A549 (cell line): ENCODE data around the gene AKAP17A. TPM values are rescaled to one million over a fixed set of nuclear protein-coding genes. Genes with fewer than 3 reads are reported as not detected.

Source experiments
- ATAC-seq, 2 experiments: fragments of 200-7000 bp in 1 of 2; fragments of >200 bp in 1 of 2; cut with Nextera tagmentation in 1 of 2; cut with Tn5 transposase in 1 of 2; 3 replicates each; pipeline versions ENCODE4 v1.8.0 to v1.9.1; 2018 to 2020; ENCODE audit warnings: mild to moderate bottlenecking in 1 of 2, moderate library complexity in 1 of 2
- CTCF ChIA-PET: fragments of 300-600 bp; sonication (Branson Sonifier 250); formaldehyde crosslinking; extraction: SDS; loops from one replicate; lab custom pipeline; 2021; ENCODE audit warnings: antibody characterized with exemption, inconsistent platforms; lab: Yijun Ruan, JAX
- POLR2A ChIA-PET: fragments of 350-600 bp; formaldehyde crosslinking; extraction: SDS; loops from one replicate; lab custom pipeline; 2021; ENCODE audit warnings: antibody characterized with exemption, inconsistent platforms; lab: Yijun Ruan, JAX
- DNase-seq, 2 experiments: peaks; one replicate each; pipeline versions ENCODE4 v3.0.0 to v3.0.0-alpha.2; 2011 to 2016; ENCODE audit warnings: low read depth in 1 of 2, low spot score in 1 of 2
- FAIRE-seq: peaks from 2 replicates; lab custom pipeline; 2011; peaks lifted over from hg19 to GRCh38; lab: Jason Lieb, UNC
- H3K27ac ChIP-seq, 2 experiments: fragments of >200 bp; sonication (Bioruptor Twin); formaldehyde crosslinking; 3 replicates each; pipeline ENCODE4 v1.5.1; 2016 to 2017
- H3K4me1 ChIP-seq: fragments of >200 bp; sonication (Bioruptor Twin); formaldehyde crosslinking; 3 replicates; pipeline ENCODE4 v1.6.1; 2016
- H3K4me2 ChIP-seq: fragments of >200 bp; sonication (Bioruptor Twin); formaldehyde crosslinking; 3 replicates; pipeline ENCODE4 v1.6.1; 2016
- H3K4me3 ChIP-seq: fragments of >200 bp; sonication (Bioruptor Twin); formaldehyde crosslinking; 3 replicates; pipeline ENCODE4 v1.5.1; 2016
- H3K9me3 ChIP-seq: fragments of >200 bp; sonication (Bioruptor Twin); formaldehyde crosslinking; 3 replicates; pipeline ENCODE4 v1.6.1; 2016
- CEBPB ChIP-seq, 2 experiments: fragments of >200 bp in 1 of 2; sonication (Bioruptor Twin) in 1 of 2; formaldehyde crosslinking in 1 of 2; IDR thresholded peaks; 2 replicates each; pipeline ENCODE4 v1.6.1; 2012 to 2016
- FOSL2 ChIP-seq, 2 experiments: fragments of 450-650 bp in 1 of 2; fragments of >200 bp in 1 of 2; sonication (Bioruptor Twin) in 1 of 2; formaldehyde crosslinking; IDR thresholded peaks; 2 replicates each; pipeline versions ENCODE4 v1.5.0 to v1.6.1; 2016 to 2020; ENCODE audit warnings: mild to moderate bottlenecking in 1 of 2, moderate library complexity in 1 of 2
- HOXA7 ChIP-seq: fragments of 250-450 bp; sonication (Bioruptor Pico); IDR thresholded peaks from 2 replicates; pipeline ENCODE4 v1.5.0; 2020; ENCODE audit warnings: mild to moderate bottlenecking, moderate library complexity
- JUN ChIP-seq, 2 experiments: fragments of >200 bp; sonication (Bioruptor Twin); formaldehyde crosslinking; IDR thresholded peaks; 2 replicates in 1 of 2; 3 replicates in 1 of 2; pipeline ENCODE4 v1.6.1; 2016 to 2017
- MYC ChIP-seq: IDR thresholded peaks from 2 replicates; pipeline ENCODE4 v1.6.1; 2012; ENCODE audit warnings: mild to moderate bottlenecking, inconsistent platforms, low read length, improper control_type of control experiment, borderline replicate concordance
- NFE2L2 ChIP-seq: fragments of 150-350 bp; conservative IDR thresholded peaks from 2 replicates; pipeline ENCODE4 v1.6.1; 2014; ENCODE audit warnings: low read length
- POLR2AphosphoS2 ChIP-seq: conservative IDR thresholded peaks from 2 replicates; pipeline ENCODE4 v1.6.1; 2012; ENCODE audit warnings: low read length, improper control_type of control experiment, inconsistent platforms
- RAD21 ChIP-seq, 2 experiments: fragments of >200 bp in 1 of 2; sonication (Bioruptor Twin) in 1 of 2; formaldehyde crosslinking in 1 of 2; IDR thresholded peaks in 1 of 2; conservative IDR thresholded peaks in 1 of 2; 2 replicates in 1 of 2; 3 replicates in 1 of 2; pipeline ENCODE4 v1.6.1; 2012 to 2018; ENCODE audit warnings: inconsistent platforms in 1 of 2
- RARB ChIP-seq: fragments of 250-450 bp; sonication (Bioruptor Pico); IDR thresholded peaks from 2 replicates; pipeline ENCODE4 v1.8.0; 2021; ENCODE audit warnings: mild to moderate bottlenecking, moderate library complexity
- SMC3 ChIP-seq: fragments of >200 bp; sonication (Bioruptor Twin); formaldehyde crosslinking; IDR thresholded peaks from 3 replicates; pipeline ENCODE4 v1.6.1; 2018; ENCODE audit warnings: inconsistent platforms
- ZC3H11A ChIP-seq: fragments of 450-650 bp; IDR thresholded peaks from 2 replicates; pipeline ENCODE4 v1.6.1; 2014; ENCODE audit warnings: antibody characterized with exemption, mild to moderate bottlenecking
- ZSCAN20 ChIP-seq: fragments of 250-450 bp; sonication (Bioruptor Pico); IDR thresholded peaks from 2 replicates; pipeline ENCODE4 v1.8.0; 2022; ENCODE audit warnings: mild to moderate bottlenecking, moderate library complexity
- WGBS: methylation state at CpG from one replicate; pipeline ENCODE4 v1.1.6; 2017; ENCODE audit errors: missing lambda C conversion rate; 5-methylcytosine and 5-hydroxymethylcytosine counted together
- polyA plus RNA-seq, 4 experiments: library from polyadenylated mRNA; depleted of rRNA in 3 of 4; stranded (reverse); fragments of >200 nt; fragmentation: RNase III in 1 of 4; extraction: RNeasy Plus Mini Kit Qiagen cat#74134 plus additional on column Dnase treatment in 1 of 4; gene quantifications; 2 replicates in 3 of 4; 3 replicates in 1 of 4; pipeline ENCODE4 v1.2.3, GENCODE V29; 2011 to 2017
- TF ChIP-seq, protein P1 (sequence below): IDR thresholded peaks from 2 replicates; pipeline ENCODE4 v1.6.1; 2012
- TF ChIP-seq, protein P2 (sequence below): fragments of >200 bp; sonication (Bioruptor Twin); formaldehyde crosslinking; IDR thresholded peaks from 3 replicates; pipeline ENCODE4 v1.5.1; 2016
- TF ChIP-seq, protein P3 (sequence below): fragments of >200 bp; sonication (Bioruptor Twin); formaldehyde crosslinking; IDR thresholded peaks from 3 replicates; pipeline ENCODE4 v1.6.1; 2016

Gene AKAP17A
- polyA plus RNA-seq, 2 of the 4 experiments (the other 2 are of a cell fraction) = 24.9 to 32.9 TPM

DNA sequence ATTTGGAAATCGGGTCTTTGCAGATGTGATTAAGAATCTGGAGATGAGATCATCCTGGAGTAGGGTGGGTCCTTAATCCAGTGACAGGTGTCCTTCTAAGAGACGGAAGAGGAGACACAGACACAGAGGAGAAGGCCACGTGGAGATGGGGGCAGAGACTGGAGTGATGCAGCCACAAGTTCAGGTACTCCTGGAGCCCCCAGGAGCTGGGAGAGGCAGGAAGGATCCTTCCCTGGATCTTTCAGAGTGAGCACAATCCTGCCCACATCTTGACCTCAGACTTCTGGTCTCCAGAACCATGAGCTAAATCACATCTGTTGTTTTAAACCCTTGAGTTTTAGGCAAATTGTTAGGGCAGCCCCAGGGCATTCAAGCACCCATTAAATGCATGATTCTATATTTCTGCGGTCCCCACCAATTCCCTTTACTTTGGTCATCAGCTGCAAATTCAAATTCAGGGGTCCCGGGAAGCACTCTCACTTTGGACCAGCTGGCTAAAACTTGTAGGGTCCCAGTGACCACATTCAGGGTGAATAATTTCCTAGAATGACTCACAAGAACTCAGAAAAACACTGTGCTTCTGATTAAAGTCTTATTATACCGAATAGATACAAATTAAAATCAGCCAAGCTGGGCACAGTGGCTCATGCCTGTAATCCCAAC is 12.8 kb upstream of the AKAP17A start:
- POLR2A ChIA-PET = no interaction called here
- TF ChIP-seq MYC (no peak), RARB (CRISPR knock-in tag) (no peak), CEBPB (IDR thresholded peaks at IDR 0.05) (no peak), ZC3H11A (no peak), RAD21 (conservative IDR thresholded peaks at IDR 0.05 in 1 of 2, IDR thresholded peaks at IDR 0.05 in 1 of 2) (no peak), NFE2L2 (no peak), HOXA7 (CRISPR knock-in tag) (no peak)
- Histone ChIP-seq H3K4me2 (no peak overlapping the region), H3K9me3 (no peaks in the 10 kb centered on the region), H3K4me3 (no peak overlapping the region), H3K27ac (no peak overlapping the region), H3K4me1 (peaks cover 9% of the 10 kb centered on the region; the same call in 2 of the 3 replicates)
- FAIRE-seq = no peak
- DNase-seq = no peak
- CTCF ChIA-PET = no interaction called here
- peak; percentile 34 to 44; a peak in 3 of 6 replicates for ATAC-seq
- 24% methylated on average over 6 of the region's 6 CpGs for WGBS

DNA sequence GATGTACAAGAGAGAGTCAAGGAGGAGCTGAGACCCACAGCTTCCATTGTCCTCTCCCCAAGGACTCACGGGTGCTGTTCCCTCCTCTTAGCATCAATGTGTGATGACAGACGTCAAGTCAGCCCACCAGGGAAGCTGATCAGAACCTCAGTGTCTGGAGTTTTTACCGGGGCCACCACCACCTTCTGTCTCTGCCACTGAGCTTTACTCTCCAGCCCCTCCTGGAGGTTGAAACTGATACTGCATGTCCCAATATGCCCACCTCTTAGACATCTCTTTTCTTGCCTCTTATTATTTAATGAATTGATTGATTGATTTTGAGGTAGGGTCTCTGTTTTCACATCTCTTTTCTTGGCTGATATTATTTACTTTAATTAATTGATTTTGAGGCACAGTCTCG is 10.3 kb upstream of the AKAP17A start:
- Histone ChIP-seq H3K27ac (no peak overlapping the region), H3K4me3 (no peak overlapping the region), H3K4me2 (no peak overlapping the region), H3K4me1 (peaks cover 9% of the 10 kb centered on the region; the same call in 2 of the 3 replicates), H3K9me3 (no peaks in the 10 kb centered on the region)
- ATAC-seq = peak; percentile 79 to 82
- peak; percentile 71 to 84 for DNase-seq
- 3% methylated on average over 4 of the region's 4 CpGs for WGBS
- TF ChIP-seq, protein P1, sequence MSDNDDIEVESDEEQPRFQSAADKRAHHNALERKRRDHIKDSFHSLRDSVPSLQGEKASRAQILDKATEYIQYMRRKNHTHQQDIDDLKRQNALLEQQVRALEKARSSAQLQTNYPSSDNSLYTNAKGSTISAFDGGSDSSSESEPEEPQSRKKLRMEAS = no peak
- no peak for TF ChIP-seq ZSCAN20
- TF ChIP-seq SMC3 = peak; percentile 67
- TF ChIP-seq POLR2AphosphoS2 = no peak
- TF ChIP-seq, protein P2, sequence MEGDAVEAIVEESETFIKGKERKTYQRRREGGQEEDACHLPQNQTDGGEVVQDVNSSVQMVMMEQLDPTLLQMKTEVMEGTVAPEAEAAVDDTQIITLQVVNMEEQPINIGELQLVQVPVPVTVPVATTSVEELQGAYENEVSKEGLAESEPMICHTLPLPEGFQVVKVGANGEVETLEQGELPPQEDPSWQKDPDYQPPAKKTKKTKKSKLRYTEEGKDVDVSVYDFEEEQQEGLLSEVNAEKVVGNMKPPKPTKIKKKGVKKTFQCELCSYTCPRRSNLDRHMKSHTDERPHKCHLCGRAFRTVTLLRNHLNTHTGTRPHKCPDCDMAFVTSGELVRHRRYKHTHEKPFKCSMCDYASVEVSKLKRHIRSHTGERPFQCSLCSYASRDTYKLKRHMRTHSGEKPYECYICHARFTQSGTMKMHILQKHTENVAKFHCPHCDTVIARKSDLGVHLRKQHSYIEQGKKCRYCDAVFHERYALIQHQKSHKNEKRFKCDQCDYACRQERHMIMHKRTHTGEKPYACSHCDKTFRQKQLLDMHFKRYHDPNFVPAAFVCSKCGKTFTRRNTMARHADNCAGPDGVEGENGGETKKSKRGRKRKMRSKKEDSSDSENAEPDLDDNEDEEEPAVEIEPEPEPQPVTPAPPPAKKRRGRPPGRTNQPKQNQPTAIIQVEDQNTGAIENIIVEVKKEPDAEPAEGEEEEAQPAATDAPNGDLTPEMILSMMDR = peak; percentile 64
- TF ChIP-seq, protein P3, sequence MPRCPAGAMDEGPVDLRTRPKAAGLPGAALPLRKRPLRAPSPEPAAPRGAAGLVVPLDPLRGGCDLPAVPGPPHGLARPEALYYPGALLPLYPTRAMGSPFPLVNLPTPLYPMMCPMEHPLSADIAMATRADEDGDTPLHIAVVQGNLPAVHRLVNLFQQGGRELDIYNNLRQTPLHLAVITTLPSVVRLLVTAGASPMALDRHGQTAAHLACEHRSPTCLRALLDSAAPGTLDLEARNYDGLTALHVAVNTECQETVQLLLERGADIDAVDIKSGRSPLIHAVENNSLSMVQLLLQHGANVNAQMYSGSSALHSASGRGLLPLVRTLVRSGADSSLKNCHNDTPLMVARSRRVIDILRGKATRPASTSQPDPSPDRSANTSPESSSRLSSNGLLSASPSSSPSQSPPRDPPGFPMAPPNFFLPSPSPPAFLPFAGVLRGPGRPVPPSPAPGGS = no peak
- no peak for TF ChIP-seq JUN (IDR thresholded peaks at IDR 0.05)
- TF ChIP-seq RAD21 (conservative IDR thresholded peaks at IDR 0.05 in 1 of 2, IDR thresholded peaks at IDR 0.05 in 1 of 2) = peak; percentile 56 to 64
- FAIRE-seq = no peak
- ChIA-PET POLR2A (no interaction called here), CTCF (no interaction called here)

GRCh38 chrX:1582686-1583437 is 8.5 kb upstream of the AKAP17A start:
- FAIRE-seq = no peak
- Histone ChIP-seq H3K4me2 (peak overlapping the region; percentile 81), H3K4me3 (peak overlapping the region; percentile 30)

More at GRCh38 chrX:1582686-1583437, 8.5 kb upstream of the AKAP17A start:
- peaks cover 16% of the 10 kb centered on the region; the same call in 2 of the 3 replicates for H3K4me1 ChIP-seq
- TF ChIP-seq HOXA7 (CRISPR knock-in tag) = no peak
- TF ChIP-seq, protein P1 = 0 out of 2 replicates have a peak, but pooled peaks have one; percentile 9
- no peak for TF ChIP-seq FOSL2 (IDR thresholded peaks at IDR 0.05)
- TF ChIP-seq FOSL2 (CRISPR knock-in tag; IDR thresholded peaks at IDR 0.05) = peak; percentile 69
- TF ChIP-seq, all 56 proteins: peak for 2
- ATAC-seq (peak; percentile 78 to 83), DNase-seq (peak; percentile 69 to 74)
- WGBS = 14% methylated on average over 27 of the region's 27 CpGs
- Histone ChIP-seq H3K27ac (peak overlapping the region; percentile 32 to 69; a peak in 5 of 6 replicates), H3K9me3 (no peaks in the 10 kb centered on the region)
- POLR2A ChIA-PET = no interaction called here
- CTCF ChIA-PET = no interaction called here
